Osteoblast (primary cell): Measurements from ENCODE around the gene TMEM259. TPM values are rescaled to one million over a fixed set of nuclear protein-coding genes. Genes with fewer than 3 reads are reported as not detected.
A peak's percentile ranks its signal among the peaks of the same experiment; 100 is the strongest.

Experiments used
- DNase-seq: peaks from one replicate; pipeline ENCODE4 v3.0.0; 2011; ENCODE audit warnings: low spot score, mixed read lengths; ENCODE audit not compliant: insufficient read length; ENCODE audit errors: missing footprints
- H2AFZ ChIP-seq: 2 replicates; pipeline ENCODE4 v1.6.0; 2011; ENCODE audit warnings: mild to moderate bottlenecking, low read length
- H3K27ac ChIP-seq: 2 replicates; pipeline ENCODE4 v1.5.1; 2011; ENCODE audit warnings: mild to moderate bottlenecking, low read depth, low read length, moderate library complexity
- H3K27me3 ChIP-seq: 2 replicates; pipeline ENCODE4 v1.6.0; 2012; ENCODE audit warnings: mild to moderate bottlenecking, control low read depth, inconsistent platforms, low read length, moderate library complexity; ENCODE audit not compliant: insufficient read depth
- H3K36me3 ChIP-seq: 2 replicates; pipeline ENCODE4 v1.5.1; 2011; ENCODE audit warnings: mild to moderate bottlenecking, low read length, control low read depth, moderate library complexity; ENCODE audit not compliant: insufficient read depth
- H3K4me1 ChIP-seq: 2 replicates; pipeline ENCODE4 v1.5.1; 2011; ENCODE audit warnings: mild to moderate bottlenecking, low read length, control low read depth, moderate library complexity; ENCODE audit not compliant: insufficient read depth
- H3K4me2 ChIP-seq: 2 replicates; pipeline ENCODE4 v1.6.0; 2011; ENCODE audit warnings: mild to moderate bottlenecking, low read length; ENCODE audit not compliant: insufficient read depth
- H3K4me3 ChIP-seq: fragments of 200-600 bp; sonication (generic); 3 replicates; pipeline ENCODE4 v1.5.1; 2012; ENCODE audit warnings: mild to moderate bottlenecking, low read length, inconsistent platforms; ENCODE audit not compliant: insufficient read depth
- H3K79me2 ChIP-seq: 2 replicates; pipeline ENCODE4 v1.6.0; 2012; ENCODE audit warnings: mild to moderate bottlenecking, low read length, control low read depth, inconsistent platforms; ENCODE audit not compliant: insufficient read depth
- H3K9me3 ChIP-seq: 2 replicates; pipeline ENCODE4 v1.5.1; 2011; ENCODE audit warnings: low read depth, low read length, control low read depth
- H4K20me1 ChIP-seq: 2 replicates; pipeline ENCODE4 v1.6.0; 2012; ENCODE audit warnings: mild to moderate bottlenecking, low read length, control low read depth; ENCODE audit not compliant: insufficient read depth
- total RNA-seq: library from RNA; depleted of rRNA; stranded (reverse); fragments of >200 nt; gene quantifications from 2 replicates; pipeline ENCODE4 v1.2.3, GENCODE V29; 2012
- TF ChIP-seq, protein P1 (sequence below): IDR thresholded peaks from 2 replicates; pipeline ENCODE4 v1.5.1; 2011; ENCODE audit warnings: mild to moderate bottlenecking, low read depth, low read length, moderate library complexity; ENCODE audit errors: extremely low read depth

Gene TMEM259
- total RNA-seq, 1 donor, result 84.0 TPM

- H3K4me3 ChIP-seq, result peak within 1 kb of the TSS; percentile 100
- H3K4me2 ChIP-seq, result peak within 1 kb of the TSS; percentile 92
- peaks cover 11% of the 10 kb centered on the region for H3K4me1 ChIP-seq
- H3K9me3 ChIP-seq, result no peaks in the 10 kb centered on the region
- H3K79me2 ChIP-seq, result peaks cover 18% of the 10 kb centered on the region
- DNase-seq, result peak; percentile 100
- TF ChIP-seq, protein P1, sequence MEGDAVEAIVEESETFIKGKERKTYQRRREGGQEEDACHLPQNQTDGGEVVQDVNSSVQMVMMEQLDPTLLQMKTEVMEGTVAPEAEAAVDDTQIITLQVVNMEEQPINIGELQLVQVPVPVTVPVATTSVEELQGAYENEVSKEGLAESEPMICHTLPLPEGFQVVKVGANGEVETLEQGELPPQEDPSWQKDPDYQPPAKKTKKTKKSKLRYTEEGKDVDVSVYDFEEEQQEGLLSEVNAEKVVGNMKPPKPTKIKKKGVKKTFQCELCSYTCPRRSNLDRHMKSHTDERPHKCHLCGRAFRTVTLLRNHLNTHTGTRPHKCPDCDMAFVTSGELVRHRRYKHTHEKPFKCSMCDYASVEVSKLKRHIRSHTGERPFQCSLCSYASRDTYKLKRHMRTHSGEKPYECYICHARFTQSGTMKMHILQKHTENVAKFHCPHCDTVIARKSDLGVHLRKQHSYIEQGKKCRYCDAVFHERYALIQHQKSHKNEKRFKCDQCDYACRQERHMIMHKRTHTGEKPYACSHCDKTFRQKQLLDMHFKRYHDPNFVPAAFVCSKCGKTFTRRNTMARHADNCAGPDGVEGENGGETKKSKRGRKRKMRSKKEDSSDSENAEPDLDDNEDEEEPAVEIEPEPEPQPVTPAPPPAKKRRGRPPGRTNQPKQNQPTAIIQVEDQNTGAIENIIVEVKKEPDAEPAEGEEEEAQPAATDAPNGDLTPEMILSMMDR, result no peak
- H3K27me3 ChIP-seq, result no peaks in the 10 kb centered on the region
- H4K20me1 ChIP-seq, result peaks cover 5% of the 10 kb centered on the region
- H3K27ac ChIP-seq, result peak within 1 kb of the TSS; percentile 95
- peaks cover 18% of the 10 kb centered on the region for H3K36me3 ChIP-seq
- peak within 1 kb of the TSS; percentile 97 for H2AFZ ChIP-seq
Observed at GRCh38 chr19:984165-984967, 36.6 kb downstream of the TMEM259 start, which contains the start of gene WDR18. TSS of gene WDR18 (plus strand) at chr19:984345. CDS start at chr19:984354, 9 bp downstream.

DNA sequence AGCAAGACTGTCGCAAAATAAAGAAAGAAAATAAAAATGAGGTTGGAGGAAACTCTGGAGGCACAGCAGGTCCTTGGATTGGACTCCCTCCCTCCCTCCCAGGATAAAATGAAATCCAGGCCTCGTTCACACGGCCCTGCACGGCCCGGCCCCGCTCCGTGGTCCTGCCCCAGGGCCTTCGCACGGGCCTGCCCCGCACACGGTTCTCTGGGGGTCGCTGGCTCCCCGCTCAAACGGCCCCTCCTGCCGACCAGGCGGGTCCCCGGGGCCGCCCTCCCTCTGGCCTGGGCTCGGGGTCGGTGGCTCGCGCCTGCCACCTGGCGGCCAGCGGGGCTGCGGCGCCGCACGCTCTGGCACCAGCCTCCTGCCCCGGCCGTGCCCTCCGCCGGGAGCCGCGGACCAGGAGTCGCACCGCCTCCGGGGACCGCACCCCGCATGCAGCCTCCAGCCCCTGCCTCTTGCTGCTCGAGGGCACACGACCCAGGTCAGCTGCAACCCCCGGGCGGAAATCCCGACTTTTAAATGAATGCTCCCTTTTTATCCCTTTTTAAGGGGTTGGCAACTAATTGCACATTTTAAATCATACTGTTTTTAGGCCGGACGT, 38.3 kb downstream of the TMEM259 start:
- H3K27me3 ChIP-seq, result no peaks in the 10 kb centered on the region
- peaks cover 11% of the 10 kb centered on the region for H3K4me1 ChIP-seq
- peak overlapping the region; percentile 70 for H3K4me3 ChIP-seq
- peaks cover 18% of the 10 kb centered on the region for H3K79me2 ChIP-seq
- peak overlapping the region; percentile 83 for H2AFZ ChIP-seq
- TF ChIP-seq, protein P1, result peak; percentile 58
- peaks cover 13% of the 10 kb centered on the region for H3K36me3 ChIP-seq
- peaks cover 5% of the 10 kb centered on the region for H4K20me1 ChIP-seq
- H3K27ac ChIP-seq, result peak overlapping the region; percentile 2
- peak overlapping the region; percentile 84 for H3K4me2 ChIP-seq
- peak; percentile 100 for DNase-seq
- no peaks in the 10 kb centered on the region for H3K9me3 ChIP-seq

GRCh38 chr19:980133-980998, 40.6 kb downstream of the TMEM259 start:
- peaks cover 12% of the 10 kb centered on the region for H3K79me2 ChIP-seq
- no peak overlapping the region for H3K4me3 ChIP-seq
- no peak overlapping the region for H2AFZ ChIP-seq
- peak overlapping the region; percentile 13 for H3K4me2 ChIP-seq
- H3K36me3 ChIP-seq, result no peaks in the 10 kb centered on the region
- peaks cover 11% of the 10 kb centered on the region for H3K4me1 ChIP-seq
- DNase-seq, result peak; percentile 93
- H4K20me1 ChIP-seq, result no peaks in the 10 kb centered on the region
- no peaks in the 10 kb centered on the region for H3K27me3 ChIP-seq
- TF ChIP-seq, protein P1, result no peak
- H3K9me3 ChIP-seq, result no peaks in the 10 kb centered on the region
- no peak overlapping the region for H3K27ac ChIP-seq
